Hepatocyte (in vitro differentiated cells): ENCODE data around the gene PRDM16. TPM values are rescaled to one million over a fixed set of nuclear protein-coding genes. Genes with fewer than 3 reads are reported as not detected.

Experiments used
- DNase-seq: peaks from one replicate; pipeline ENCODE4 v3.0.0-alpha.2; 2016; ENCODE audit warnings: low spot score
- H2AFZ ChIP-seq: fragments of 200-600 bp; sonication (generic); 2 replicates; pipeline ENCODE4 v1.6.0; 2016; ENCODE audit warnings: antibody characterized with exemption, mild to moderate bottlenecking
- H3K27ac ChIP-seq: fragments of 200-600 bp; sonication (generic); 2 replicates; pipeline ENCODE4 v1.5.1; 2016; ENCODE audit warnings: mild to moderate bottlenecking
- H3K27me3 ChIP-seq: fragments of 200-600 bp; sonication (generic); 2 replicates; pipeline ENCODE4 v1.6.1; 2016
- H3K36me3 ChIP-seq: fragments of 200-600 bp; sonication (generic); replicated peaks from 2 replicates; pipeline ENCODE4 v1.5.1; 2016; ENCODE audit warnings: low read depth; ENCODE audit not compliant: insufficient read depth
- H3K4me1 ChIP-seq: fragments of 200-600 bp; sonication (generic); 2 replicates; pipeline ENCODE4 v1.5.1; 2016; ENCODE audit warnings: mild to moderate bottlenecking, moderate library complexity; ENCODE audit not compliant: insufficient read depth
- H3K4me2 ChIP-seq: fragments of 200-600 bp; sonication (generic); 2 replicates; pipeline ENCODE4 v1.6.0; 2016
- H3K4me3 ChIP-seq: fragments of 200-600 bp; sonication (generic); 2 replicates; pipeline ENCODE4 v1.5.1; 2016; ENCODE audit warnings: mild to moderate bottlenecking
- H3K79me2 ChIP-seq: fragments of 200-600 bp; sonication (generic); 2 replicates; pipeline ENCODE4 v1.6.0; 2017; ENCODE audit warnings: mild to moderate bottlenecking
- H3K9me2 ChIP-seq: fragments of 200-600 bp; sonication (generic); replicated peaks from 2 replicates; pipeline ENCODE4 v1.6.0; 2017; ENCODE audit warnings: mild to moderate bottlenecking; ENCODE audit not compliant: insufficient read depth
- H3K9me3 ChIP-seq: fragments of 200-600 bp; sonication (generic); 2 replicates; pipeline ENCODE4 v1.5.1; 2016; ENCODE audit warnings: low read depth, mild to moderate bottlenecking
- H4K20me1 ChIP-seq: fragments of 200-600 bp; sonication (generic); 2 replicates; pipeline ENCODE4 v1.6.0; 2016; ENCODE audit warnings: mild to moderate bottlenecking; ENCODE audit not compliant: insufficient read depth, poor library complexity, severe bottlenecking
- CTCF ChIP-seq: fragments of 200-600 bp; sonication (generic); IDR thresholded peaks from 2 replicates; pipeline ENCODE4 v1.5.1; 2016; ENCODE audit warnings: antibody characterized with exemption, mild to moderate bottlenecking; ENCODE audit not compliant: poor library complexity
- EZH2 ChIP-seq: fragments of 200-600 bp; sonication (generic); IDR thresholded peaks from 2 replicates; pipeline ENCODE4 v1.6.1; 2016; ENCODE audit warnings: antibody characterized with exemption, mild to moderate bottlenecking, borderline replicate concordance
- EZH2phosphoT487 ChIP-seq: fragments of 200-600 bp; sonication (generic); IDR thresholded peaks from one replicate; pipeline ENCODE4 v1.6.1; 2018; ENCODE audit warnings: antibody characterized with exemption, mild to moderate bottlenecking, low read depth, moderate library complexity; ENCODE audit not compliant: unreplicated experiment, severe bottlenecking
- WGBS: methylation state at CpG from one replicate; pipeline ENCODE4 v1.1.6; 2016; ENCODE audit warnings: low lambda C conversion rate; ENCODE audit errors: missing lambda C conversion rate; 5-methylcytosine and 5-hydroxymethylcytosine counted together
- polyA plus RNA-seq: library from polyadenylated mRNA; unstranded; fragments of >200 nt; fragmentation: Nextera tagmentation; extraction: Ambion mirVana; gene quantifications from 2 replicates; pipeline ENCODE4 v1.2.1, GENCODE V29; 2016
- total RNA-seq: library from RNA; depleted of rRNA; stranded (reverse); fragments of >200 nt; gene quantifications from 2 replicates; pipeline ENCODE4 v1.2.3, GENCODE V29; 2014

PRDM16 gene
- total and polyA plus RNA-seq, 2 experiments from 2014 or later: 8.1 to 9.9 TPM

GRCh38 chr1:3194760-3195479, 125.9 kb downstream of the PRDM16 start:
- no peaks in the 10 kb centered on the region for H4K20me1 ChIP-seq
- no peak overlapping the region for H3K4me2 ChIP-seq
- no peaks in the 10 kb centered on the region for H3K36me3 ChIP-seq

GRCh38 chr1:3195480-3195815, 126.4 kb downstream of the PRDM16 start:
- 90% methylated on average over 10 of the region's 10 CpGs for WGBS
- H3K4me3 ChIP-seq: no peak overlapping the region
- no peaks in the 10 kb centered on the region for H3K36me3 ChIP-seq
- DNase-seq: no peak
- peaks cover 10% of the 10 kb centered on the region for H3K4me1 ChIP-seq
- no peak overlapping the region for H2AFZ ChIP-seq
- no peak overlapping the region for H3K27ac ChIP-seq
- H4K20me1 ChIP-seq: no peaks in the 10 kb centered on the region
- no peaks in the 10 kb centered on the region for H3K9me2 ChIP-seq
- H3K4me2 ChIP-seq: no peak overlapping the region
- no peaks in the 10 kb centered on the region for H3K79me2 ChIP-seq
- H3K9me3 ChIP-seq: no peaks in the 10 kb centered on the region
- no peak for TF ChIP-seq EZH2
- no peaks in the 10 kb centered on the region for H3K27me3 ChIP-seq

More at GRCh38 chr1:3194760-3195479, 125.9 kb downstream of the PRDM16 start:
- DNase-seq: no peak
- Histone ChIP-seq H3K9me2 (no peaks in the 10 kb centered on the region), H3K27ac (no peak overlapping the region), H3K4me1 (peaks cover 10% of the 10 kb centered on the region), H2AFZ (no peak overlapping the region), H3K79me2 (no peaks in the 10 kb centered on the region), H3K4me3 (no peak overlapping the region), H3K9me3 (no peaks in the 10 kb centered on the region), H3K27me3 (no peaks in the 10 kb centered on the region)
- TF ChIP-seq EZH2: no peak
- TF ChIP-seq CTCF: no peak
- TF ChIP-seq EZH2phosphoT487: no peak
- WGBS: 93% methylated on average over 38 of the region's 38 CpGs

- no peak for DNase-seq
- Histone ChIP-seq H3K4me3 (no peak overlapping the region), H3K27ac (no peak overlapping the region), H3K9me2 (no peaks in the 10 kb centered on the region), H4K20me1 (no peaks in the 10 kb centered on the region), H3K4me2 (no peak overlapping the region), H3K79me2 (no peaks in the 10 kb centered on the region), H3K9me3 (no peaks in the 10 kb centered on the region), H3K4me1 (peaks cover 10% of the 10 kb centered on the region), H3K27me3 (no peaks in the 10 kb centered on the region), H2AFZ (no peak overlapping the region), H3K36me3 (no peaks in the 10 kb centered on the region)
- TF ChIP-seq EZH2phosphoT487: no peak
- TF ChIP-seq EZH2: no peak
- TF ChIP-seq CTCF: no peak
- 88% methylated on average over 10 of the region's 10 CpGs for WGBS
Measured at GRCh38 chr1:3195966-3196515, 127.0 kb downstream of the PRDM16 start.

GRCh38 chr1:3196577-3197245, 127.7 kb downstream of the PRDM16 start:
- no peak for TF ChIP-seq EZH2
- no peak for TF ChIP-seq EZH2phosphoT487
- no peak for TF ChIP-seq CTCF
- H3K36me3 ChIP-seq: no peaks in the 10 kb centered on the region
- H3K79me2 ChIP-seq: no peaks in the 10 kb centered on the region
- H2AFZ ChIP-seq: no peak overlapping the region
- H3K27ac ChIP-seq: no peak overlapping the region
- H3K9me3 ChIP-seq: no peaks in the 10 kb centered on the region
- no peaks in the 10 kb centered on the region for H3K9me2 ChIP-seq
- H3K4me3 ChIP-seq: no peak overlapping the region
- no peaks in the 10 kb centered on the region for H4K20me1 ChIP-seq
- H3K4me2 ChIP-seq: no peak overlapping the region
- H3K27me3 ChIP-seq: no peaks in the 10 kb centered on the region
- peaks cover 10% of the 10 kb centered on the region for H3K4me1 ChIP-seq
- DNase-seq: no peak
- WGBS: 97% methylated on average over 16 of the region's 17 CpGs
